ENCODE results near the gene CHCHD10. TPM values are rescaled to one million over a fixed set of nuclear protein-coding genes. Genes with fewer than 3 reads are reported as not detected.

Gene CHCHD10
- total and polyA plus RNA-seq, 2 of the 8 experiments (the other 6 are each of a cell fraction or from before 2014, with no cell fraction given): 58.3 to 94.5 TPM

GRCh38 chr22:23793326-23793725 is 25.6 kb upstream of the CHCHD10 start:
- Histone ChIP-seq H3K9me3 (ENCODE audit: insufficient read depth in 2 of 2, low read depth in 1 of 2, low read length in 1 of 2) (no peaks in the 10 kb centered on the region), H2BK15ac (ENCODE audit: low read length) (no peak overlapping the region), H2AFZ (ENCODE audit: low read length) (no peak overlapping the region), H4K20me1 (replicated peaks in 1 of 2; ENCODE audit: control insufficient read depth in 1 of 2, insufficient read depth in 2 of 2, low read length in 2 of 2) (peaks cover 4 to 23% of the 10 kb centered on the region in 2 experiments), H3K23ac (ENCODE audit: insufficient read length) (no peak overlapping the region), H2BK5ac (ENCODE audit: low read depth, low read length) (no peak overlapping the region), H3K4me3 (ENCODE audit: extremely low read depth in 1 of 4, insufficient read depth in 2 of 4, low read depth in 3 of 4, low read length in 4 of 4) (no peak overlapping the region), H3K4me1 (replicated peaks in 1 of 4; ENCODE audit: control insufficient read depth in 3 of 4, insufficient read depth in 4 of 4, low read length in 3 of 4) (peaks cover 0 to 6% (median 0%) of the 10 kb centered on the region in 4 experiments; a peak in 5 of 7 replicates), H3K4me2 (ENCODE audit: insufficient read depth in 1 of 2, low read depth in 2 of 2, low read length in 2 of 2) (no peak overlapping the region), H2AK5ac (ENCODE audit: low read depth, low read length) (no peak overlapping the region), H3K14ac (ENCODE audit: insufficient read length) (no peak overlapping the region), H3K27ac (ENCODE audit: low read depth, low read length) (no peak overlapping the region), H2BK20ac (ENCODE audit: low read length) (no peak overlapping the region), H3K27me3 (replicated peaks in 1 of 4; ENCODE audit: control insufficient read depth in 3 of 4, extremely low read depth in 1 of 4, insufficient read depth in 3 of 4, low read length in 3 of 4) (no peaks in the 10 kb centered on the region), H2BK120ac (replicated peaks; ENCODE audit: low read depth, low read length) (no peak overlapping the region), H4K91ac (replicated peaks; ENCODE audit: insufficient read length, low read length) (no peak overlapping the region), H3K23me2 (ENCODE audit: low read depth, low read length) (no peaks in the 10 kb centered on the region), H3K79me2 (ENCODE audit: control insufficient read depth in 1 of 2, insufficient read depth in 2 of 2, low read length in 2 of 2) (peaks cover 14 to 47% of the 10 kb centered on the region in 2 experiments), H4K8ac (ENCODE audit: extremely low read depth, insufficient read depth, low read length) (no peak overlapping the region), H3K18ac (ENCODE audit: extremely low read depth, low read length) (no peak overlapping the region), H2BK12ac (ENCODE audit: low read depth, low read length) (no peak overlapping the region), H3K36me3 (ENCODE audit: control insufficient read depth in 2 of 4, insufficient read depth in 4 of 4, low read length in 3 of 4) (peaks cover 13 to 32% (median 24%) of the 10 kb centered on the region in 4 experiments; a peak in 7 of 8 replicates), H3K56ac (replicated peaks; ENCODE audit: insufficient read length, low read depth, low read length) (no peak overlapping the region), H3K9ac (replicated peaks in 1 of 4; ENCODE audit: extremely low read depth in 1 of 4, low read depth in 3 of 4, low read length in 3 of 4) (no peak overlapping the region), H3K4ac (replicated peaks; ENCODE audit: insufficient read length, low read depth, low read length) (no peak overlapping the region), H4K5ac (ENCODE audit: insufficient read length, low read depth, low read length) (no peak overlapping the region), H3K79me1 (ENCODE audit: low read depth, low read length) (peaks cover 3% of the 10 kb centered on the region; the same call in 1 of the 2 replicates)
- FAIRE-seq: no peak
- ChIA-PET POLR2A (ENCODE audit: partially characterized antibody) (interaction anchor here (0.8 to 1.3 kb wide), 2 partner anchors 15 to 19 kb away, joined by 3 to 8 read pairs; no protein-coding TSS in a partner anchor), CTCF (ENCODE audit: partially characterized antibody) (interaction anchor here (1.4 kb wide), 2 partner anchors 15 to 53 kb away, joined by 3 to 7 read pairs; no protein-coding TSS in a partner anchor)
- 95% methylated on average over 8 of the region's 8 CpGs; no CpG with 5 or more reads in 1 of the 2 experiments for WGBS, 2 experiments (ENCODE audit: extremely low coverage in 1 of 2, insufficient coverage in 1 of 2, insufficient read length in 1 of 2, insufficient replicate concordance in 2 of 2, low coverage in 1 of 2, low lambda C conversion rate in 2 of 2, missing lambda C conversion rate in 1 of 2)
- no peak for DNase-seq (ENCODE audit: low read depth in 1 of 2, low spot score in 2 of 2)
- no peak for TF ChIP-seq HDAC6 (IDR thresholded peaks at IDR 0.05; ENCODE audit: low read depth, low read length)
- TF ChIP-seq RXRA (IDR thresholded peaks at IDR 0.05; ENCODE audit: insufficient read depth, low read depth, low read length): no peak
- TF ChIP-seq NANOG (IDR thresholded peaks at IDR 0.05; ENCODE audit: insufficient read depth, low read depth, low read length, poor library complexity, severe bottlenecking): no peak
- no peak for TF ChIP-seq POLR2A (IDR thresholded peaks at IDR 0.05; ENCODE audit: control extremely low read depth in 1 of 2, low read depth in 2 of 2, low read length in 2 of 2)
- TF ChIP-seq, protein P1, sequence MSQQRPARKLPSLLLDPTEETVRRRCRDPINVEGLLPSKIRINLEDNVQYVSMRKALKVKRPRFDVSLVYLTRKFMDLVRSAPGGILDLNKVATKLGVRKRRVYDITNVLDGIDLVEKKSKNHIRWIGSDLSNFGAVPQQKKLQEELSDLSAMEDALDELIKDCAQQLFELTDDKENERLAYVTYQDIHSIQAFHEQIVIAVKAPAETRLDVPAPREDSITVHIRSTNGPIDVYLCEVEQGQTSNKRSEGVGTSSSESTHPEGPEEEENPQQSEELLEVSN (IDR thresholded peaks at IDR 0.05): no peak
- no peak for TF ChIP-seq BCL11A (IDR thresholded peaks at IDR 0.05; ENCODE audit: low read depth in 2 of 2, low read length in 2 of 2)
- TF ChIP-seq, protein P2, sequence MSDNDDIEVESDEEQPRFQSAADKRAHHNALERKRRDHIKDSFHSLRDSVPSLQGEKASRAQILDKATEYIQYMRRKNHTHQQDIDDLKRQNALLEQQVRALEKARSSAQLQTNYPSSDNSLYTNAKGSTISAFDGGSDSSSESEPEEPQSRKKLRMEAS (IDR thresholded peaks at IDR 0.05): no peak
- no peak for TF ChIP-seq CTCF (IDR thresholded peaks at IDR 0.05; ENCODE audit: control extremely low read depth in 1 of 3, insufficient read depth in 1 of 3, low read depth in 1 of 3, low read length in 3 of 3)
- no peak for TF ChIP-seq BRCA1 (IDR thresholded peaks at IDR 0.05; ENCODE audit: low read depth, low read length)
- TF ChIP-seq SP1 (IDR thresholded peaks at IDR 0.05; ENCODE audit: low read depth, low read length): no peak
- no peak for TF ChIP-seq GTF2F1 (IDR thresholded peaks at IDR 0.05; ENCODE audit: borderline replicate concordance, low read depth, low read length)
